ENCODE results near the gene FANCD2. TPM values are rescaled to one million over a fixed set of nuclear protein-coding genes. Genes with fewer than 3 reads are reported as not detected.
A peak's percentile ranks its signal among the peaks of the same experiment; 100 is the strongest.
"Not testable (repeated sequence)": the region's sequence is repeated elsewhere in the genome, so short reads cannot be mapped to it uniquely, and the experiment has no call there.

Gene FANCD2
- total RNA-seq, 6 experiments from 2014 or later: 9.7 to 21.7 (median 17.5) TPM

DNA sequence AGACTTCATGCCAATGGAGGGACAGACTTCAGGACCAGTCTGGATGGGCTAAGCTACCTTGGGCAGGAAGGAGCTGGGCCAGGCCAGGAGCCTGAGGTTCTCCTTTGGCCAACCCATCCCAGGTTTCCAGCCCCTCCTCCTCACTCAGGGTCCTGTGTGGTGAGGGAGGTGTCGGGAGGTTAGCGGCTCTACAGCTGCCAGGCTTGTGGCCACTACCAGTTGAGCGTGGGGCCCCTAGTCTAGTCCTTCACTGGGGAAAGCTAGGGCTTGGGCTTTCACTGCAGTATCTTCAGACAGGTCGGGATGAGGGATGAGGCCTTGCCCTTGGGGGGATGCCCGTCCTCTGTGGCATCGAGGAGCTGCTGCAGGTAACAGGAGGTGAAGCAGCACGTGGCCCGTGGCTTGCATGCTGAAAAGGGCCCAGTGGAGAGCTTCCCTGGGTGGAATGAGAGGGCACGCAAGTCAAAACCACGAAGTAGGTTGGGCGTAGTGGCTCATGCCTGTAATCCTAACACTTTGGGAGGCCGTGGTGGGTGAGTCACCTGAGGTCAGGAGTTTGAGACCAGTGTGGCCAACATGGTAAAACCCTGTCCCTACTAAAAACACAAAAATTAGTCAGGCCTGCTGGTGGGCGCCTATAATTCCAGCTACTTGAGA, 8.5 kb upstream of the FANCD2 start:
- Mint-ChIP-seq H3K27ac (peak overlapping the region; percentile 78), H3K4me1 (ENCODE audit: low read depth) (peaks cover 49% of the 10 kb centered on the region), H3K9me3 (no peaks in the 10 kb centered on the region), H3K36me3 (ENCODE audit: low read depth) (peaks cover 30% of the 10 kb centered on the region), H3K4me3 (0 out of 2 replicates have a peak overlapping the region, but pooled peaks have one; percentile 42), H3K27me3 (ENCODE audit: insufficient read depth) (peaks cover 4% of the 10 kb centered on the region)
- peak; percentile 91 for DNase-seq
- TF ChIP-seq, protein P1, sequence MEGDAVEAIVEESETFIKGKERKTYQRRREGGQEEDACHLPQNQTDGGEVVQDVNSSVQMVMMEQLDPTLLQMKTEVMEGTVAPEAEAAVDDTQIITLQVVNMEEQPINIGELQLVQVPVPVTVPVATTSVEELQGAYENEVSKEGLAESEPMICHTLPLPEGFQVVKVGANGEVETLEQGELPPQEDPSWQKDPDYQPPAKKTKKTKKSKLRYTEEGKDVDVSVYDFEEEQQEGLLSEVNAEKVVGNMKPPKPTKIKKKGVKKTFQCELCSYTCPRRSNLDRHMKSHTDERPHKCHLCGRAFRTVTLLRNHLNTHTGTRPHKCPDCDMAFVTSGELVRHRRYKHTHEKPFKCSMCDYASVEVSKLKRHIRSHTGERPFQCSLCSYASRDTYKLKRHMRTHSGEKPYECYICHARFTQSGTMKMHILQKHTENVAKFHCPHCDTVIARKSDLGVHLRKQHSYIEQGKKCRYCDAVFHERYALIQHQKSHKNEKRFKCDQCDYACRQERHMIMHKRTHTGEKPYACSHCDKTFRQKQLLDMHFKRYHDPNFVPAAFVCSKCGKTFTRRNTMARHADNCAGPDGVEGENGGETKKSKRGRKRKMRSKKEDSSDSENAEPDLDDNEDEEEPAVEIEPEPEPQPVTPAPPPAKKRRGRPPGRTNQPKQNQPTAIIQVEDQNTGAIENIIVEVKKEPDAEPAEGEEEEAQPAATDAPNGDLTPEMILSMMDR (IDR thresholded peaks at IDR 0.05): no peak

DNA sequence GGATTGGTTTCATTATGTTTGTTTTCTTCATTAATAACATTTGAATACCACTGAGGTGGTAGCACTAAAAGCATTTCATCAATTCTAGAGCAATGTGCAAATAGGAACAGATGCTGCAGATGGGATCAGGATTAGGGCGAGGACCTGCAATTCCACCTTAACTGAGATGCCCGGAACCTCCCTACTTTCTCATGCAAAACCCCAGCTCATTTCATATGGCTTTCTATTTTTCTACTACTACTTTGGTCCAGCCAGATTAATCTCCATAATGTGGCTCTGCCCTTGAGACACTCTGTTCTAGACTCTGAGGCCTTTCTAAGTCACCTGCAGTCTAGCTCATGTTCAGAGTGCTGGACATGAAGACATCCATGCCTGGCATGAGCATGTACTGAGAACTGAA, 7.4 kb upstream of the FANCD2 start:
- DNase-seq; H3K27me3 Mint-ChIP-seq (ENCODE audit: insufficient read depth); H3K9me3 Mint-ChIP-seq; H3K4me3 Mint-ChIP-seq: not testable (repeated sequence)
- H3K36me3 Mint-ChIP-seq (ENCODE audit: low read depth): peaks cover 39% of the 10 kb centered on the region
- peak overlapping the region; percentile 30; the same call in 1 of the 2 replicates for H3K27ac Mint-ChIP-seq
- H3K4me1 Mint-ChIP-seq (ENCODE audit: low read depth): peaks cover 59% of the 10 kb centered on the region

DNA sequence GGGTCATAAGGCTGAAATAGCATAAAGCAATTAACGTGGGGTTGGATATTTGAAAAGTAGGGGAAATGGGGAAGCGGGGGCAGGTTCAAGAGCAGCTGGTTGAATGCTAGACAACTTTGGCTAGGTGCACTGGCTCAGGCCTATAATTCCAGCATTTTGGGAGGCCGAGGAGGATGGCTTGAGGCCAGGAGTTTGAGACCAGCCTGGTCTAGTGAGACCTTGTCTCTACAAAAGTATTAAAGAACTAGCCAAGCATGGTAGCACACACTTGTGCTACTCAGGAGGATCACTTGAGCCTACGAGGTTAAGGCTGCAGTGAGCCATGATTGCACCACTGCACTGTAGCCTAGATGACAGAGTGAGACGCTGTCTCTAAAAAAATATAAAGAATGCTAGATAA, 6.9 kb upstream of the FANCD2 start:
- peaks cover 4% of the 10 kb centered on the region for H3K27me3 Mint-ChIP-seq (ENCODE audit: insufficient read depth)
- H3K27ac Mint-ChIP-seq: no peak overlapping the region
- H3K4me3 Mint-ChIP-seq: no peak overlapping the region
- no peaks in the 10 kb centered on the region for H3K9me3 Mint-ChIP-seq
- H3K4me1 Mint-ChIP-seq (ENCODE audit: low read depth): peaks cover 65% of the 10 kb centered on the region
- DNase-seq: no peak
- TF ChIP-seq, protein P1 (IDR thresholded peaks at IDR 0.05): no peak
- peaks cover 39% of the 10 kb centered on the region for H3K36me3 Mint-ChIP-seq (ENCODE audit: low read depth)

DNA sequence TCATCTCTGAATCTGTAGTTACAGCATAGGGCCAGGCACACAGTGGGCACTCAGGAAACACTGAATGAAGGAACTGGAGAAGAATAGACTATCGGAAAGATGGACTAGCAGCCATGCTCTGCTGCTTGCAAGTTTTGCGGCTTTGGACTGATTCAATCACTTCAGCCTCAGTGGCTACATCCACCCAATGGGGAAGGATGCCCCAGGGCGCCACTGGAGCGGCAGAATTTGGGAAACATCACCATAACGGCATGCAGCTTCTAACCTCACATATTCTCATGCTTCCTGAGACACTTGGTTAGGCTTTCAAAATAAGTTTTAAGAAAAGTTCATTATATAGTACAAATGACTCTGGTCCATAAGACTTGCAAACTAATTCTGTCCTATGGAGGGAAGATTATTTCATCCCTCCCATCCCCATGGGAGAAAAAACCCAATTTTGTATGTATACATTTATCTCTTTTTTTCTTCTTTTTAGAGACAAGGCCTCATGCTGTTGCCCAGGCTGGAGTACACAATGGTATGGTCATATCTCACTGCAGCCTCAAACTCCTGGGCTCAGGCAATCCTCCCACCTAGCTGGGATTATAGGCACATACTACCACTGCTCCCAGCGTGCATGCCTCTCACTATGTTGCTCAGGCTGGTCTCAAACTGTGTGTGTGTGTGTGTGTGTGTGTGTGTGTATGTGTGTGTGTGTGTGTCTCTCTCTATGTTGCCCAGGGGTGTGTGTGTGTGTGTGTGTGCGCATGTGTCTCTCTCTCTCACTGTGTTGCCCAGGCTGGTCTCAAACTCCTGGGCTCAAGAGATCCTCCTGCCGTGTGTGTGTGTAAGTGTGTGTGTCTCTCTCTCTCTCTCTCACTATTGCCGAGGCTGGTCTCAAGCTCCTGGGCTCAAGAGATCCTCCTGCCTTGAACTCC, 4.1 kb upstream of the FANCD2 start:
- Mint-ChIP-seq H3K27me3 (ENCODE audit: insufficient read depth) (peaks cover 4% of the 10 kb centered on the region), H3K4me1 (ENCODE audit: low read depth) (peaks cover 69% of the 10 kb centered on the region), H3K36me3 (ENCODE audit: low read depth) (peaks cover 39% of the 10 kb centered on the region), H3K4me3 (no peak overlapping the region; the same call in 1 of the 2 replicates), H3K27ac (no peak overlapping the region), H3K9me3 (no peaks in the 10 kb centered on the region)
- TF ChIP-seq, protein P1 (IDR thresholded peaks at IDR 0.05): no peak
- DNase-seq: no peak

DNA sequence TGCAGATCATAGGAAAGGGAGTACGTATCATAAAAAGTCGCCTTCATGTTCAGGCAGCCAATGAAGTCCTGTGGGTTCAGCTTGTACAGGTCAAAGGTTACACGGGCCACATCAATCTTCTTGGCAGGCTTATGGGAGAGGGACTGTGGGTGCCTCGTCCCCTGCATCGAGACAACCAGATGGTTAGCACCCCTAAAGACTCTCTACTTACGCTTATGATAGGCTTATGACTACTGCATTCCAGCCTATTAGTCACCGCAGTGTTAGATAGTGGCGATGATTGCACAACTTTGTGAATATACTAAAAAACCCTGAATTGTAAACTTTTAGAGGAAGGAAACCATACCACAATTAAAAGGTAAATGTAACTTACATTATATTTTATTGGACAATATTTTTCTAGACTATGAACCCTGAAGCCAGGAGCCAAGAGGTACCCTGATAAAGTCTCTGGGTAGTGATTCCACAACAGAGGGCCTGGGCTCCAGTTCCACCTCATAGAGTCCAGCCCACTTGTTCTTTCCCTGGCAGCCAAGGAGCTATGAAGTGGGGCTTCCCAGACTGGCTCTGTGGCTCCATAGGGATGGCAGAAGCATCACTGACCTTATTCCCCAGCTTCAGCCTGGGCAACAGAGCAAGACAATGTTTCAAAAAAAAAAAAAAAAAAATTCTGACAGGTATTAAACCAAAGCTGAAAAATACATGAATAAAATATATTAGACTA, 2.5 kb upstream of the FANCD2 start:
- H3K27ac Mint-ChIP-seq: peak overlapping the region; percentile 80
- TF ChIP-seq, protein P1 (IDR thresholded peaks at IDR 0.05): no peak
- DNase-seq: peak; percentile 79
- peak overlapping the region; percentile 81 for H3K4me3 Mint-ChIP-seq
- peaks cover 2% of the 10 kb centered on the region; the same call in 1 of the 2 replicates for H3K27me3 Mint-ChIP-seq (ENCODE audit: insufficient read depth)
- H3K9me3 Mint-ChIP-seq: no peaks in the 10 kb centered on the region
- H3K36me3 Mint-ChIP-seq (ENCODE audit: low read depth): peaks cover 37% of the 10 kb centered on the region
- peaks cover 58% of the 10 kb centered on the region for H3K4me1 Mint-ChIP-seq (ENCODE audit: low read depth)
